GM12891 (cell line): ENCODE data around the gene ALOX12B.

ENCODE experiments used
- POLR2A ChIP-seq: IDR thresholded peaks from 2 replicates; pipeline ENCODE4 v1.6.1; 2011; ENCODE audit warnings: low read depth, low read length, control low read depth
- POLR2AphosphoS5 ChIP-seq: IDR thresholded peaks from 2 replicates; pipeline ENCODE4 v1.6.1; 2011; ENCODE audit warnings: low read depth, low read length, control low read depth
- TAF1 ChIP-seq: IDR thresholded peaks from 2 replicates; pipeline ENCODE4 v1.6.1; 2011; ENCODE audit warnings: low read depth, low read length, control low read depth

- TF ChIP-seq TAF1 (no peak), POLR2A (no peak), POLR2AphosphoS5 (no peak)
These were observed 37.8 kb upstream of the ALOX12B start for GRCh38 chr17:8125154-8125946.
